Heart left ventricle (tissue), 16 donors: ENCODE data around the gene RHOBTB1. TPM values are rescaled to one million over a fixed set of nuclear protein-coding genes. Genes with fewer than 3 reads are reported as not detected.

Source experiments
- ATAC-seq, 4 donors: fragments of 200-7000 bp; cut with Tn5 transposase; one replicate each; pipeline ENCODE4 v1.9.1; 2020 to 2022; ENCODE audit warnings: moderate library complexity in 4 of 4, mild to moderate bottlenecking in 3 of 4, moderate number of reproducible peaks in 1 of 4
- DNase-seq, 5 donors: peaks; one replicate each; pipeline ENCODE4 v3.0.0-alpha.2; 2020
- H3K27ac ChIP-seq, 12 donors: fragments of 200-600 bp; sonication (generic) in 4 of 12; one replicate each; pipeline versions ENCODE4 v1.5.0 to v1.8.0; 2016 to 2022; ENCODE audit warnings: mild to moderate bottlenecking in 2 of 12
- H3K27me3 ChIP-seq, 9 donors: fragments of 200-600 bp; sonication (generic) in 2 of 9; one replicate each; pipeline versions ENCODE4 v1.5.1 to v1.8.0; 2016 to 2022; ENCODE audit warnings: mild to moderate bottlenecking in 3 of 9
- H3K36me3 ChIP-seq, 9 donors: fragments of 200-600 bp; sonication (generic) in 2 of 9; one replicate each; pipeline versions ENCODE4 v1.5.0 to v1.8.0; 2018 to 2022; ENCODE audit warnings: mild to moderate bottlenecking in 2 of 9
- H3K4me1 ChIP-seq, 12 donors: fragments of 200-600 bp; sonication (generic) in 4 of 12; one replicate each; pipeline versions ENCODE4 v1.5.0 to v1.8.0; 2016 to 2022; ENCODE audit warnings: mild to moderate bottlenecking in 3 of 12
- H3K4me3 ChIP-seq, 12 donors: fragments of 200-600 bp; sonication (generic) in 4 of 12; one replicate each; pipeline versions ENCODE4 v1.5.0 to v1.8.0; 2017 to 2022; ENCODE audit warnings: mild to moderate bottlenecking in 9 of 12, moderate library complexity in 4 of 12
- H3K9me3 ChIP-seq, 12 donors: fragments of 200-600 bp; sonication (generic) in 4 of 12; one replicate each; pipeline versions ENCODE4 v1.5.0 to v1.8.0; 2016 to 2022; ENCODE audit warnings: mild to moderate bottlenecking in 1 of 12
- CTCF ChIP-seq, 12 donors: fragments of 200-600 bp; sonication (generic) in 4 of 12; IDR thresholded peaks; one replicate each; pipeline versions ENCODE4 v1.5.0 to v1.8.0; 2018 to 2022; ENCODE audit warnings: antibody characterized with exemption in 12 of 12, mild to moderate bottlenecking in 5 of 12
- POLR2A ChIP-seq, 2 donors: fragments of 450-650 bp; IDR thresholded peaks; one replicate each; pipeline ENCODE4 v1.6.1; 2017; ENCODE audit warnings: antibody characterized with exemption in 2 of 2, mild to moderate bottlenecking in 2 of 2, moderate library complexity in 2 of 2
- WGBS, 4 donors: extraction: QIAGEN DNeasy Blood & Tissue Kit in 2 of 4; methylation state at CpG; one replicate each; pipeline versions ENCODE4 v1.1.5 to v1.1.7; 2013 to 2018; 5-methylcytosine and 5-hydroxymethylcytosine counted together
- intact Hi-C, 10 donors: fragments of 100-400 bp; cut with DNase I; formaldehyde crosslinking; loops; one replicate each; pipeline versions ENCODE4 v1.11.1 to v1.14.2; 2022
- polyA plus RNA-seq, 2 donors: library from polyadenylated mRNA; stranded (reverse); fragments of 200-250 nt; gene quantifications; one replicate each; pipeline ENCODE4 v1.2.3, GENCODE V29; 2013
- total RNA-seq, 9 donors: library from RNA; depleted of rRNA in 2 of 9; stranded (reverse); fragments of >200 nt in 2 of 9; fragmentation: NEBNext Ultra II Directional in 3 of 9; extraction: Animal tissue kit (Norgen Biotek cat#: 25700) in 3 of 9; gene quantifications; one replicate each; pipeline versions ENCODE4 v1.1.0 to v1.2.4, GENCODE V29; 2016 to 2023
- donor health status: ischemic (EF 13 %, LVEDD 7.1; RV severe dilation, severe dysfunction).
- donor health status: healthy with polysubstance abuse.
- donor health status: DM: no; HTN: yes; CAD: no.
- donor health status: DM: no; HTN: no; CAD: no.
- donor health status: ischemic (EF 25% LVEDD 6.9; RV normal size, moderate dysfunction).
- donor health status: ischemic (EF 25% LVEDD 5.7; RV mildly dilated, moderate dysfunction).
- donor health status: healthy.
- donor health status: DM: yes; HTN: yes; CAD: no.
- donor health status: ischemic (EF 35%, LVEDD 5.7; RV mildly dilated, moderate dysfunction).
- donor health status: nonischemic (EF 11% LVEDD 7.7; RV severe dilation, severe dysfunction).
- donor health status: DM: yes; HTN: yes; CAD: no.
- donor health status: PGD.
- donor health status: ischemic (EF 29% LVEDD 5.4; RV normal size, mild dysfunction).
- donor health status: nonischemic (EF 23%, LVEDD 6.1; RV moderate dilation, normal function).

RHOBTB1 gene
- total and polyA plus RNA-seq, 11 donors: 6.4 to 41.3 (median 14.9) TPM

- Histone ChIP-seq H3K9me3 (no peaks in the 10 kb centered on the region), H3K27ac (no peak overlapping the region), H3K36me3 (peaks cover 0 to 90% (median 60%) of the 10 kb centered on the region in 9 donors), H3K4me1 (peaks cover 0 to 12% (median 0%) of the 10 kb centered on the region in 12 donors), H3K27me3 (no peaks in the 10 kb centered on the region), H3K4me3 (no peak overlapping the region)
- WGBS, 4 donors: 95 to 97% (median 95%) methylated on average over 4 of the region's 4 CpGs
- DNase-seq (no peak), ATAC-seq (no peak)
- TF ChIP-seq CTCF (IDR thresholded peaks at IDR 0.05): no peak
- no peak for TF ChIP-seq POLR2A (IDR thresholded peaks at IDR 0.05)
- intact Hi-C loops: no loop called here
Observed at GRCh38 chr10:60873758-60874157, 70.2 kb downstream of the RHOBTB1 start.

GRCh38 chr10:60872451-60872850, 71.5 kb downstream of the RHOBTB1 start:
- Histone ChIP-seq H3K4me3 (no peak overlapping the region), H3K36me3 (peaks cover 0 to 78% (median 50%) of the 10 kb centered on the region in 9 donors), H3K4me1 (peaks cover 0 to 10% (median 0%) of the 10 kb centered on the region in 12 donors), H3K27me3 (no peaks in the 10 kb centered on the region), H3K9me3 (no peaks in the 10 kb centered on the region), H3K27ac (no peak overlapping the region)
- WGBS, 4 donors: 96 to 98% (median 97%) methylated on average over 11 of the region's 11 CpGs
- intact Hi-C loops: no loop called here
- ATAC-seq: no peak
- no peak for DNase-seq
- TF ChIP-seq CTCF (IDR thresholded peaks at IDR 0.05) (no peak), POLR2A (IDR thresholded peaks at IDR 0.05) (no peak)

GRCh38 chr10:60871215-60871614, 72.8 kb downstream of the RHOBTB1 start:
- Histone ChIP-seq H3K4me1 (peaks cover 0 to 2% (median 0%) of the 10 kb centered on the region in 12 donors), H3K36me3 (peaks cover 0 to 70% (median 47%) of the 10 kb centered on the region in 9 donors), H3K27ac (no peak overlapping the region), H3K9me3 (no peaks in the 10 kb centered on the region), H3K4me3 (no peak overlapping the region), H3K27me3 (no peaks in the 10 kb centered on the region)
- intact Hi-C loops: no loop called here
- no peak for DNase-seq
- ATAC-seq: no peak
- 91 to 94% (median 93%) methylated on average over 8 of the region's 8 CpGs for WGBS, 4 donors
- TF ChIP-seq POLR2A (IDR thresholded peaks at IDR 0.05) (no peak), CTCF (IDR thresholded peaks at IDR 0.05) (no peak)

GRCh38 chr10:60870803-60871202, 73.2 kb downstream of the RHOBTB1 start:
- WGBS, 4 donors: 91 to 95% (median 94%) methylated on average over 3 of the region's 3 CpGs
- Histone ChIP-seq H3K4me3 (no peak overlapping the region), H3K4me1 (no peaks in the 10 kb centered on the region), H3K27ac (no peak overlapping the region), H3K36me3 (peaks cover 0 to 69% (median 47%) of the 10 kb centered on the region in 9 donors), H3K9me3 (no peaks in the 10 kb centered on the region), H3K27me3 (no peaks in the 10 kb centered on the region)
- no peak for TF ChIP-seq POLR2A (IDR thresholded peaks at IDR 0.05)
- TF ChIP-seq CTCF (IDR thresholded peaks at IDR 0.05): no peak
- ATAC-seq (no peak), DNase-seq (no peak)
- intact Hi-C loops: no loop called here
